Bronchial epithelial cell (primary cell): ENCODE measurements around the gene NLRX1. TPM values are rescaled to one million over a fixed set of nuclear protein-coding genes. Genes with fewer than 3 reads are reported as not detected.
"Not testable (repeated sequence)": the region's sequence is repeated elsewhere in the genome, so short reads cannot be mapped to it uniquely, and the experiment has no call there.

ENCODE experiments used
- DNase-seq: peaks from one replicate; pipeline ENCODE4 v3.0.0-alpha.2; 2010; ENCODE audit warnings: low read depth
- FAIRE-seq: peaks from 2 replicates; lab custom pipeline; 2011; peaks lifted over from hg19 to GRCh38; lab: Jason Lieb, UNC
- H3K27me3 ChIP-seq: 2 replicates; pipeline ENCODE4 v1.5.1; 2011; ENCODE audit warnings: low read length; ENCODE audit not compliant: control insufficient read depth, insufficient read depth
- H3K36me3 ChIP-seq: 2 replicates; pipeline ENCODE4 v1.5.1; 2011; ENCODE audit warnings: low read length; ENCODE audit not compliant: control insufficient read depth, insufficient read depth
- H3K4me3 ChIP-seq: 2 replicates; pipeline ENCODE4 v1.5.1; 2011; ENCODE audit warnings: mild to moderate bottlenecking, low read depth, low read length, control low read depth
- total RNA-seq: library from RNA; depleted of rRNA; stranded (reverse); fragments of >200 nt; gene quantifications from 2 replicates; pipeline ENCODE4 v1.2.1, GENCODE V29; 2014
- TF ChIP-seq, protein P1 (sequence below): IDR thresholded peaks from 2 replicates; pipeline ENCODE4 v1.5.1; 2011; ENCODE audit warnings: mild to moderate bottlenecking, moderate library complexity, low read length, control low read depth, inconsistent platforms; ENCODE audit not compliant: insufficient read depth, severe bottlenecking

Gene NLRX1
- total RNA-seq, 1 donor from 2014 or later = 13.7 TPM

DNA sequence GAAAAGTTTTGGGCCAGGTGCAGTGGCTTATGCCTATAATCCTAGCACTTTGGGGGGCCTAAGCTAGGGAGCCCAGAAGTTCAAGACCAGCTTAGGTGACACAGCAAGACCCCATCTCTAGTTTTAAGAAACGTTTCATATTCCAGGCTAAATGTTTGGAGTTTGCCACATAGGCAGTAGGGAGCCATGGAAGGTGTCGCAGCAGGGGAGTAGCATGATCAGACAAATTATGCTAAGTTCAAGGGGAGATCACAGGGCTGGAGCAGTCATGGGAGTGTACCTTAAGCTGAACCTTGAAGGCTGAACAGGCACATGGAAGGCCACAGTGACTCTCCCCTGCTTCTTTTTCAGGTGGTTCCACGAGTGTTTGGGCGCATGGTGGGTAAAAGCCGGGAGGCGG, 10.8 kb downstream of the NLRX1 start:
- Histone ChIP-seq H3K36me3 (peaks cover 11% of the 10 kb centered on the region), H3K27me3 (no peaks in the 10 kb centered on the region), H3K4me3 (no peak overlapping the region)
- TF ChIP-seq, protein P1, sequence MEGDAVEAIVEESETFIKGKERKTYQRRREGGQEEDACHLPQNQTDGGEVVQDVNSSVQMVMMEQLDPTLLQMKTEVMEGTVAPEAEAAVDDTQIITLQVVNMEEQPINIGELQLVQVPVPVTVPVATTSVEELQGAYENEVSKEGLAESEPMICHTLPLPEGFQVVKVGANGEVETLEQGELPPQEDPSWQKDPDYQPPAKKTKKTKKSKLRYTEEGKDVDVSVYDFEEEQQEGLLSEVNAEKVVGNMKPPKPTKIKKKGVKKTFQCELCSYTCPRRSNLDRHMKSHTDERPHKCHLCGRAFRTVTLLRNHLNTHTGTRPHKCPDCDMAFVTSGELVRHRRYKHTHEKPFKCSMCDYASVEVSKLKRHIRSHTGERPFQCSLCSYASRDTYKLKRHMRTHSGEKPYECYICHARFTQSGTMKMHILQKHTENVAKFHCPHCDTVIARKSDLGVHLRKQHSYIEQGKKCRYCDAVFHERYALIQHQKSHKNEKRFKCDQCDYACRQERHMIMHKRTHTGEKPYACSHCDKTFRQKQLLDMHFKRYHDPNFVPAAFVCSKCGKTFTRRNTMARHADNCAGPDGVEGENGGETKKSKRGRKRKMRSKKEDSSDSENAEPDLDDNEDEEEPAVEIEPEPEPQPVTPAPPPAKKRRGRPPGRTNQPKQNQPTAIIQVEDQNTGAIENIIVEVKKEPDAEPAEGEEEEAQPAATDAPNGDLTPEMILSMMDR = no peak
- no peak for DNase-seq
- FAIRE-seq = no peak

DNA sequence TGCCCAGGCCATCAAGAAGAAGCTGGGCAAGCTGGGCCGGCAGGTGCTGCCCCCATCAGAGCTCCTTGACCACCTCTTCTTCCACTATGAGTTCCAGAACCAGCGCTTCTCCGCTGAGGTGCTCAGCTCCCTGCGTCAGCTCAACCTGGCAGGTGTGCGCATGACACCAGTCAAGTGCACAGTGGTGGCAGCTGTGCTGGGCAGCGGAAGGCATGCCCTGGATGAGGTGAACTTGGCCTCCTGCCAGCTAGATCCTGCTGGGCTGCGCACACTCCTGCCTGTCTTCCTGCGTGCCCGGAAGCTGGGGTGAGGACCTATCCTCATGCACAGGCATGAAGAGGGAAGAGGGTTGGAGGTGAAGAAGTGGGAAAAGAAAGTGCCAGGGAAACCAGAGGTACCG, 11.5 kb downstream of the NLRX1 start:
- Histone ChIP-seq H3K27me3 (no peaks in the 10 kb centered on the region), H3K4me3 (no peak overlapping the region), H3K36me3 (peaks cover 7% of the 10 kb centered on the region)
- no peak for FAIRE-seq
- no peak for DNase-seq
- TF ChIP-seq, protein P1 = no peak

DNA sequence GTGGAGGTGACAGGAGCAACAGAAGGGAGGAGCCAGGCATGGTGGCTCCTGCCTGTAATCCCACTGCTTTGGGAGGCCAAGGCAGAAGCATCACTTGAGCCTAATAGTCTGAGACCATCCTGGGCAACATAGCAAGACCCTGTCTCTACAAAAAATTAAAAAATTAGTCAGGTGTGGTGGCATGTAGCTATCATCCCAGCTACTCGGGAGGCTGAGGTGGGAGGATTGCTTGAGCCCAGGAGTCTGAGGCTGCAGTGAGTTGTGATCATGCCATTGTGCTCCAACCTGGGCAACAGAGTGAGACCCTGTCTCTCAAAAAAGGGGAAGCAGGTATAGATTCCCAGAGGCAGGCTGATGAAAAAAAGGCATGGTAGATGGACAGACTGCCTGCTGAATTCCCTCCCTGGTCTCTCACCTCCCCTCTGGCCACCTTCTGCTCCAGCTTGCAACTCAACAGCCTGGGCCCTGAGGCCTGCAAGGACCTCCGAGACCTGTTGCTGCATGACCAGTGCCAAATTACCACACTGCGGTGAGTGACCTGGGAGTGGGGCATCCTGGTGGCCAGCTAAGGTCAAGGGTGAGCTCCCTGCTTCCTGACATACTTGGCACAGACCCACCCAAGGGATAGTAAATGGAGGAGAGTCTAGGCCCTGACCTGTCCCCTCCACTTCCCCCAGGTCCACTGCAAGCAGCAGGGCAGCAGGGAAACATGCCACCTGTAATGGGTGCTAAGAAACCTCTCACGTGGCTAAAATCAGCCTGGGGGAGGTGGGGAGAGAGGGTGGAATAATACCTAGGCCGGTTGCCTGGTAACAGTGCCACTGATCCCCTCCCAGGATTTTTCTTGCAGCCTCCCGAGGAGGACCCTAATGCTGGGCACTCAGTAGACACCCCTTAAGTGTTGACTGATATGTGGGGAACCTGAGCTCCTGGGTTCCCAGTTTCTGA, 12.5 kb downstream of the NLRX1 start:
- Histone ChIP-seq H3K4me3 (no peak overlapping the region), H3K27me3 (peaks cover 3% of the 10 kb centered on the region), H3K36me3 (peaks cover 6% of the 10 kb centered on the region)
- TF ChIP-seq, protein P1 = no peak
- no peak for FAIRE-seq
- DNase-seq = no peak

DNA sequence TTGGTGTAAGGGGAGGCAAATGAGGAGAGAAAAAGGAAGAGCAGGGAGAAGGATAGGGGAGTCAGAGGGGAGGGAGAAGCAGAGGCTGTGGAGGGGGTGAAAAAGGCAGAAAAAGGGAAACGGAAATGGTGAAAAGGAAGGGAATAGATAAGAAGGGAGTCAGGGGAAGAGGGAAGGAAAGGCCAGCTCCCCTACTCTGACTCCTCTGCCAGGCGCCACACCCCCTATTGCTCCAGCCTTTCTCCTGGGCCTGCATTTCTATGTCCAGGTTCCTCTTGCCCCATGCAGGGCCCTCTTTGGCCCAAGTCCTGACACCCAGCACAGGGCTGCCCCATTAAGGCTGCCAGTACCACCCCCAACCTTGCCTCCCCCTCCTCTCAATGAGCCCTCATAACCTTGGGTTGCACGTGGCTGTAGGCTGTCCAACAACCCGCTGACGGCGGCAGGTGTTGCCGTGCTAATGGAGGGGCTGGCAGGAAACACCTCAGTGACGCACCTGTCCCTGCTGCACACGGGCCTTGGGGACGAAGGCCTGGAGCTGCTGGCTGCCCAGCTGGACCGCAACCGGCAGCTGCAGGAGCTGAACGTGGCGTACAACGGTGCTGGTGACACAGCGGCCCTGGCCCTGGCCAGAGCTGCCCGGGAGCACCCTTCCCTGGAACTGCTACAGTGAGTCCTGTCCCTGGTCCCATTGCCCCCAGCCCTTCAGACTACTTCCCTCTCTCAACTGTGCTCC, 13.3 kb downstream of the NLRX1 start:
- peaks cover 8% of the 10 kb centered on the region for H3K27me3 ChIP-seq
- TF ChIP-seq, protein P1 = no peak
- no peak overlapping the region for H3K4me3 ChIP-seq
- DNase-seq (no peak), FAIRE-seq (no peak)
- peaks cover 6% of the 10 kb centered on the region for H3K36me3 ChIP-seq

DNA sequence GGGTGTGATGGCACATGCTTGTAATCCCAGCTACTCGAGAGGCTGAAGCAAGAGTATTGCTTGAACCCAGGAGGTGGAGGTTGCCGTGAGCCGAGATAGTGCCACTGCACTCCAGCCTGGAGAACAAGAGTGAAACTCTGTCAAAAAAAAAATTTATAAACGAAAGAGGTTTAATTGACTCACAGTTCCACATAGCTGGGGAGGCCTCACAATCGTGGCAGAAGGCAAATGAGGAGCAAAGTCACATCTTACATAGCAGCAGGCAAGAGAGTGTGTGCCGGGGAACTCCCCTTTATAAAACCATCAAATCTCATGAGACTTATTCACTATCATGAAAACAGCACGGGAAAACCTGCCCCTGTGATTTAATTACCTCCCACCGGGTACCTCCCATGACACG, 15.9 kb downstream of the NLRX1 start:
- not testable (repeated sequence) for H3K27me3 ChIP-seq, DNase-seq, H3K36me3 ChIP-seq, FAIRE-seq, H3K4me3 ChIP-seq

DNA sequence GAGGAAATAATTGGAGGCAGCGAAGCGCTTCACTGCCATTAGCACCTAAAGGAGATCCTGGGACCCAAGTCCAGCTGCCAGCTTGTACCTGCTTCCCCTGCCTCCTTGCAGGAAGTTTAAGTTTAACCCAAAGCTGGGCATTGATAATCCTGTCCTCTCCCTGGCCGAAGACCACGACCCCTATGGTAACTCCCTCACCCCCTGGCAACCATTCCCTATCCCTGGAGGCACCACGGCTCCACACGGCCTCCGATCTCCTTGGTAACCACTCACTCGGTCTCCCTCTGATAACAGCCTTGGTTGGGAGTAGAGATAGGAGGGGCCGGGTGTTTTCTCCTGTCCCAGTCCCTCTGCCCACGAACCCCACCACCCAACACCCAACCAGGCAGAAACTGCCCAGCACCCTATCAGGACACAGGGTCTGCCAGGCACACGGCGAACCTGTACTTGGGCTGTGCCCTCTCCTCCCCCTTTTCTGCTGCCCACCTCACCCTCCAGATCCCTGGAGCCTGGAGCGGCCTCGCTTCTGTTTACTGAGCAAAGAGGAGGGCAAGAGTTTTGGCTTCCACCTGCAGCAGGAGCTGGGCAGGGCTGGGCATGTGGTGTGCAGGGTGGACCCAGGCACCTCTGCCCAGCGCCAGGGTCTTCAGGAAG, 17.6 kb downstream of the NLRX1 start:
- DNase-seq (no peak), FAIRE-seq (no peak)
- Histone ChIP-seq H3K36me3 (no peaks in the 10 kb centered on the region), H3K27me3 (peaks cover 8% of the 10 kb centered on the region), H3K4me3 (no peak overlapping the region)
- TF ChIP-seq, protein P1 = no peak
